GM18951 (cell line): Measurements from ENCODE around the gene AP1M1.
"Not testable (repeated sequence)": the region's sequence is repeated elsewhere in the genome, so short reads cannot be mapped to it uniquely, and the experiment has no call there.

Experiments used
- POLR2A ChIP-seq: IDR thresholded peaks from 4 replicates; pipeline ENCODE4 v1.6.1; 2011; ENCODE audit warnings: mild to moderate bottlenecking; ENCODE audit not compliant: insufficient read length, insufficient read depth; ENCODE audit errors: extremely low read depth
- in situ Hi-C: fragments of 300-500 bp; cut with MboI; formaldehyde crosslinking; loops from one replicate; pipeline ENCODE4 v1.12.0; 2022; ENCODE audit warnings: low sequenced_read_pairs, mixed read lengths, inconsistent platforms; ENCODE audit not compliant: unreplicated experiment

Gene AP1M1

DNA sequence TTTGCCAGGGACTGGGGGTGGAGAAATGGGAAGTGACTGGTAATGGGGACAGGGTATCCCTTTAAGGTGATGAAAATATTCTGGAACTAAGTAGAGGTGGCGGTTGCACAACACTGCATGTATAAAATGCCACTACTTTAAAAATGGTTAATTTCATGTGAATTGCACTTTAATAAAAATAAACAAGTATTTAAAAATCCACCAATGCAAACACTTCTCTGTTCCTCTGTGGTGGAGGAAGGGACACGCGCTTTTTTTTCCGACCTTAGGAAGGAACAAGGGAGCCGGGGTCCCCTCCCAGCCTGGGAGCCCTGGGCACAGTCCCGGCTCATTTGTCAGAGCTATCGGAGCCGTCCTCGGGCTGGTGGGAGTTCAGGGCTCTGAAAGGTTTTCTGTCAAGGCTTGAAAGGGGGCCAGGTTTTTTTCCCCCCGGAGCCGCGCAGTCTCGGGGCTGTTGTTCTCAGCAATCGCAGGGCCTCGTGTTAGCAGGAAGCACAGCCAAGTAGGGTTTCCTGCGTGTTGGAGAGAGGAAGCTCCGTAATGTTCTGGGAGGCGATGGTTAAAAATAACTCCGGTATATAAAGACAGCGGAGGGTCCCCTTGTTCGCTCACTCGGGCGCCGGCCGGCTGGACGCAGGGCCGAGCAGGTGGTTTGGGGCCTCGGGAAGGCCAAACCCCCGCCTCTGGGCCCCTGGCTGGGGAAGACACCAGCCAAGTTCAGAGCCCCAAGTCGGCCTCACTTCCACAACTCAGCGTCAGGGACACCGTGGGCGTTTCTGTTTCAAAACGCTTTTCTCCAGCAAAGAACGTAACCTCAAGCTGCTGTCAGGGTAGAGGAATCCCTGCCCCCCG is 85.7 kb downstream of the AP1M1 start:
- TF ChIP-seq POLR2A = no peak
- in situ Hi-C loops = no loop called here

DNA sequence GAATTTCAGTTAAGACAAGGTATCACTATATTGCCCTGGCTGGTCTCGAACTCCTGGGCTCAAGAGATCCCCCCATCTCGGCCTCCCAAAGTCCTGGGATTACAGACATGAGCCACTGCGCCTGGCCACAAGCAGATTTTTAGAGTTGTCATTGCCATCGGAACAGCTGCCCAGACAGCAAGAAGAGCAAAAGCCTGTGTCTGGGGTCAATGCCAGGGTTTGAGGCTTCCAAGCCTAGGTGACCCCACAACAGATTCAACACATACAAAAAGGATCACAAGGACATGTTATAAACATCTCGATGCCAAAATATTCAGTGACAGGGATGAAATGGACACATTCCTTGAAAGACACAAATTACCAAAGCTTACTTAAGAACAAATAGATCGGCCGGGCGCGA is 86.8 kb downstream of the AP1M1 start:
- in situ Hi-C loops = no loop called here
- TF ChIP-seq POLR2A = no peak

DNA sequence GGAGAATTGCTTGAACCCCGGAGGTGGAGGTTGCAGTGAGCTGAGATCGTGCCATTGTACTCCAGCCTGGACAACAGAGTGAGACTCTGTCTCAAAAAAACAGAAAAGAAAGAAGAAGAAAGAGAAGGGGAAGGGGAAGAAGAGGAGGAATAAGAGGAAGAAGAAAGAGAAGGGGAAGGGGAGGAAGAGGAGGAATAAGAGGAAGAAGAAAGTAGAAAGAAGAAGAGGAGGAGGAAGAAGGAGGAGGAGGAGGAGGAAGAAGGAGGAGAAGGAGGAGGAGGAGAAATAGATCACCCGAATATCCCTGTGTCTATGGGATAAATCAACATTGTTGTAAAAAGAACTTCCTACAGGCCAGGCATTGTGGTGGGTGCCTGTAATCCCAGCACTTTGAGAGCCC is 87.4 kb downstream of the AP1M1 start:
- in situ Hi-C loops = not testable (repeated sequence)

DNA sequence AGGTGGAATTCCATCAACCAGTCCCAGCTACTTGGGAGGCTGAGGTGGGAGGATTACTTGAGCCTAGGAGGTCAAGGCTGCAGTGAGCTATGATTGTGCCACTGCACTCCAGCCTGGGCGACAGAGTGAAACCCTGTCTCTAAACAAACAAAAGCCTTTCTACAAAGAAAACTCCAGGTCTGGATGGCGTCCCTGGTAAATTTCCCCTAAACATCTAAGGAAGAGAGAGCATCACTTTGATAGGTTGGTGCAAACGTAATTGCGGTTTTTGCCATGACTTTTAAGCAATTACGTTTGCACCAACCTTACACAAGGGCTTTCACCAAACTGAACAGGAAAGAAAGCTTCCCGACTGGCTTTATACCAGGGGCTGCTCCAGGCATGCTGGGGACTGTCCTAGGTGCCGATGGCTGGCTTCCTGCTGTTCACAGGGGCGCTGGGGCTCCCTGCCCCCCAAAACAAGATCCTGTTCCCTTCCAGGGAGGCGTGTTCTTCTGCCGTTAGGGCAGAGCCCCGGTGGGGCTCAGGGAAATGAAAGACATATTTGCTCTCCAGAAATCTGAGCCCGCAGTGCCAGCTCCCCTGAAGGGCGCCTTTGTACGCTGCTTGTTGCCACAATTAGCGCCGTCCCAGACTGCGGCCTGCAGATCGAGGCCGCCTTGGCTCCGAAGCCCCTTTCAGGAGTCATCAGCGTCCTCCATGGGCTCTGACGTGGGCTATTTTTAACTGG is 88.2 kb downstream of the AP1M1 start:
- no peak for TF ChIP-seq POLR2A
- in situ Hi-C loops = no loop called here

DNA sequence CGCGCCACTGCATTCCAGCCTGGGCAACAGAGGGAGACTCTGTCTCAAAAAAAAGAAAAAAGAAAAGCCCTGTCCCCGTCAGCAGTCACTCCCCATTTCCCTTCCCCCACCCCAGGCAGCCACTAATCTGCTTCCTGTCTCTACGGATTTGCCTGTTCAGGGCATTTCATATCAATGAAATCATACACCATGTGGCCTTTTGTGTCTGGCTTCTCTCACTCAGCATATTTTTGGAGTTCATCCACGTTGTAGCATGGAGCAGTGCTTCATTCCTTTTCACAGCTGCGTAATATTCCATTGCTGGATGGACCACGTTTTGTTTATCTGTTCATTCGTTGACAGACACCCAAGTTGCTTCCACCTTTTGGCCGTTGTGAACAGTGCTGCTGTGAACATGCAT is 90.8 kb downstream of the AP1M1 start:
- in situ Hi-C loops = no loop called here
- TF ChIP-seq POLR2A = no peak

DNA sequence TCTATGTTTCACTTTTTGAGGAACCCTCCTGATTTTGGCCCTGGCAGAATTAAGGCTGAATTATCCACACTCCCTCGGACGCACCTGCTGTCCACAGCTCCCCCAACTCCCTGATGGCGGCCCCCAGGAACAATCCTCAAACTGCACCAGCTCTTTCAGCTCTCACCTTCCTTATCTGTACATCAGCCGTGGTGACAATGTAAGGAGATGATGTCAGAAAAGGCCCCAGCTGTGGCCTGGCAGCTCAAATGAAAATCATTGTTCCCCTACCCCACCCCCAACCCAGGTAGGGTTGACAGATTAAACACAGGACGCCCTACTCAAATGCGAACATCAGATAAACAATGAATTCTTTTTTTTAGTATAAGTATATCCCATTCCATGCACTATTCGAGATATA is 91.9 kb downstream of the AP1M1 start:
- in situ Hi-C loops = no loop called here
- TF ChIP-seq POLR2A = no peak

DNA sequence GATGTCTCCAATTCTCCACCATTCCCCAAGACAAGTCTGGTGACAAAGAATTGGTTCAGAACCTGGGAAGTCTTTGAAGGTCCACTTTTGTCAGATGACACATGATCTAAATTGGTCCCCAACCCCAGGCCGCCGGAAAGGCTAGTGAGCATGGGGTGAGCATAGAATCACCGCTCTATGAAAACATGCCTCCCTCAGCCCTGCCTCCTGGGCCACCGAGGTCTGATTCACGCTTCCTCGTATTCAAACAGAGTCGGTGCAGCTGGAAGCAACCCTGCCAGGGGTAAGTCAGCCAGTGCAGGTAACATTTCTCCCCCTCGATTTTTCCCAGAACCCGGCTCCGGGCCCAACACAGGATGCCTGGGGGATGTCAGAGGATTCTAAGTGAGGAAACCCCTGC is 93.0 kb downstream of the AP1M1 start:
- TF ChIP-seq POLR2A = no peak

DNA sequence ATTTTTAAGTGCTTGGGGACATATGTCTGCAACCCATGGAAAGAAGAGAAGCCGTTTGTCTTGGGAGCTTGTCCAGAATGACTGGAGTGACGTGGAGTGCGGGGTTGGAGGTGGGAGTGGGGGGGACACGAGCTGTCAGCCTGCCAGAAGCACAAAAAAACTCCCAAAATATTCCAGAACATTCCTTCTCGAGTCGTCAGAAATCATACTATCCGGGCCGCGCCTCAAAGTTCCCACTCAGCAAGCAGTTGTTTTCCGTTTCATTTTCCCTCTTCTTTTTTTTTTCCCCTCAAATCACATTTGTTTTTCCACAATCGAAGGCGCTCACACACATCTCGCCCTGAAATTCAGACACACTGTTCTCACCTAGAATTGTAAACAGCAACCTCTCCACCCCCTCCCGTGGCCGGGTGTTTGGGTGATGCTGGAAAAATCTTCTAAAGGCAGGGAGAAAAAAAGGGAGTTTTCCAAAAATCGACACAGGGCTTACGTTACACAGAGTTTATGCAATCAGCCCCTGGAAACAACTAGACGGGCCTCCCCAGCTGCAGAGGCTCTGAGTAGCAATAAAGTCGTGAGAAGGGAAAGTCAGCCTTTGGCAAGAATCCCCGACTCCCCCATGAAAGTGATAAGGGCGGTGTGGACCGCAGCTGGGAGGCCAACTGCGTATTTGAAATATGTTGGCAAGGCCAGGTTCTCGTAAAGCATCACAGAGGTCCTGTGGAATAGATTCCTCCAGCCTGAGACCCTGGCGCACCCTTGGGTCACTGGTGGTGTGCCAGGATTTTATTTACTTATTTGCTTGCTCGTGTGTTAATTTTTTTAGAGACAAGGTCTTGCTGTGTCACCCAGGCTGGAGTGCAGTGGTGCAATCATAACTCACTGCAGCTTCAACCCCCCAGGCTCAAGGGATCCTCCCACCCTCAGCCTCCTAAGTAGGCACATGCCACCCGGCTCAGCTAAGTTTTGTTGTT is 95.7 kb downstream of the AP1M1 start:
- in situ Hi-C loops = no loop called here
- no peak for TF ChIP-seq POLR2A

More for the DNA sequence above, 93.0 kb downstream of the AP1M1 start:
- in situ Hi-C loops = no loop called here

DNA sequence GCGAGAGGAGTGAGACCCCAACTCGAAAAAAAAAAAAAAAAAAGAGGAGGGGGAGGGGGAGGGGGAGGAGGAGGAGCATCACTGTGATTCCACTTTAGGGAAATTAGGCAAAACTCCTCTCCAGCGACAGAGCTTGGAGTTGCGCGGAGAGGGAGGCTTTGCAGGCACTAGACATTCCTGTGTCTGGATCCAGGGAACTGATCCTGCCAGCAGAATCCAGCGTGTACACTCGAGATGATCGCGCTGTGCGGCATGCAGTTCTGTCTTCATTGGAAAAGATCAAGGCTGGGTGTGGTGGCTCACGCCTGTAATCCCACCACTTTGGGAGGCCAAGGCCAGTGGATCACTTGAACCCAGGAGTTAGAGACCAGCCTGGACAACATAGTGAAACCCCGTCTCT is 97.3 kb downstream of the AP1M1 start:
- TF ChIP-seq POLR2A = no peak
- in situ Hi-C loops = no loop called here
